HL-60 (cell line): ENCODE measurements around the gene CMIP.

Experiments used
- DNase-seq, 2 experiments: peaks; one replicate each; pipeline ENCODE4 v3.0.0-alpha.2; 2010 to 2020; ENCODE audit warnings: low read depth in 1 of 2, low spot score in 1 of 2
- H3K27ac ChIP-seq: fragments of 250-450 bp; sonication (Bioruptor Pico); replicated peaks from 2 replicates; pipeline ENCODE4 v1.5.1; 2020; ENCODE audit warnings: mild to moderate bottlenecking, moderate library complexity
- H3K27me3 ChIP-seq: fragments of 250-450 bp; sonication (Bioruptor Pico); 2 replicates; pipeline ENCODE4 v1.5.1; 2021; ENCODE audit warnings: mild to moderate bottlenecking, moderate library complexity; ENCODE audit not compliant: insufficient read depth, poor library complexity, severe bottlenecking
- H3K4me3 ChIP-seq: replicated peaks from 2 replicates; pipeline ENCODE4 v1.5.1; 2011; ENCODE audit warnings: mild to moderate bottlenecking, control low read depth, low read length; ENCODE audit not compliant: insufficient read depth
- CTCF ChIP-seq: IDR thresholded peaks from one replicate; pipeline ENCODE4 v1.5.1; 2011; ENCODE audit warnings: low read length, control low read depth, inconsistent platforms; ENCODE audit not compliant: insufficient read depth
- GABPA ChIP-seq: IDR thresholded peaks from 2 replicates; pipeline ENCODE4 v1.6.1; 2012; ENCODE audit warnings: low read depth
- POLR2AphosphoS5 ChIP-seq: IDR thresholded peaks from 2 replicates; pipeline ENCODE4 v1.6.1; 2012; ENCODE audit warnings: low read depth
- REST ChIP-seq: IDR thresholded peaks from 2 replicates; pipeline ENCODE4 v1.6.1; 2012; ENCODE audit warnings: low read depth; ENCODE audit not compliant: insufficient replicate concordance
- SPI1 ChIP-seq: IDR thresholded peaks from 2 replicates; pipeline ENCODE4 v1.6.1; 2012; ENCODE audit warnings: low read depth, mild to moderate bottlenecking, borderline replicate concordance

Gene CMIP

GRCh38 chr16:81509404-81509803 is 64.8 kb downstream of the CMIP start:
- no peak overlapping the region for H3K4me3 ChIP-seq
- DNase-seq = no peak
- TF ChIP-seq SPI1 (no peak), REST (no peak), POLR2AphosphoS5 (no peak), CTCF (no peak), GABPA (no peak)
- no peaks in the 10 kb centered on the region for H3K27me3 ChIP-seq
- H3K27ac ChIP-seq = no peak overlapping the region

GRCh38 chr16:81510016-81510415 is 65.4 kb downstream of the CMIP start:
- Histone ChIP-seq H3K4me3 (no peak overlapping the region), H3K27me3 (no peaks in the 10 kb centered on the region), H3K27ac (no peak overlapping the region)
- TF ChIP-seq REST (no peak), SPI1 (no peak), GABPA (no peak), CTCF (no peak), POLR2AphosphoS5 (no peak)
- DNase-seq = no peak

GRCh38 chr16:81511371-81511770 is 66.8 kb downstream of the CMIP start:
- DNase-seq = no peak
- Histone ChIP-seq H3K4me3 (no peak overlapping the region), H3K27me3 (no peaks in the 10 kb centered on the region), H3K27ac (no peak overlapping the region)
- TF ChIP-seq POLR2AphosphoS5 (no peak), REST (no peak), CTCF (no peak), SPI1 (no peak), GABPA (no peak)
